Neural cell (in vitro differentiated cells): ENCODE results near the gene ADAMTS15.

Experiments used
- CTCF ChIP-seq: fragments of 450-650 bp; IDR thresholded peaks from 2 replicates; pipeline ENCODE4 v1.5.1; 2014; ENCODE audit warnings: antibody characterized with exemption, mild to moderate bottlenecking, moderate library complexity; ENCODE audit not compliant: poor library complexity, severe bottlenecking
- EP300 ChIP-seq: fragments of 450-650 bp; conservative IDR thresholded peaks from 2 replicates; pipeline ENCODE4 v1.6.1; 2014; ENCODE audit warnings: antibody characterized with exemption, mild to moderate bottlenecking, moderate library complexity; ENCODE audit not compliant: poor library complexity, severe bottlenecking
- EZH2 ChIP-seq: fragments of 200-600, 300-800 bp; shearing (Covaris generic), sonication (generic); IDR thresholded peaks from 2 replicates; pipeline ENCODE4 v1.6.1; 2014; ENCODE audit warnings: antibody characterized with exemption, low read length, borderline replicate concordance, mild to moderate bottlenecking; ENCODE audit not compliant: insufficient read depth, poor library complexity, severe bottlenecking
- MXI1 ChIP-seq: fragments of 450-650 bp; conservative IDR thresholded peaks from 2 replicates; pipeline ENCODE4 v1.6.1; 2014; ENCODE audit warnings: antibody characterized with exemption, mild to moderate bottlenecking; ENCODE audit not compliant: poor library complexity, severe bottlenecking
- POLR2AphosphoS5 ChIP-seq: IDR thresholded peaks from 2 replicates; pipeline ENCODE4 v1.6.1; 2012
- RAD21 ChIP-seq: fragments of 450-650 bp; conservative IDR thresholded peaks from 2 replicates; pipeline ENCODE4 v1.6.1; 2014; ENCODE audit warnings: antibody characterized with exemption, mild to moderate bottlenecking, moderate library complexity
- SMC3 ChIP-seq: fragments of 450-650 bp; conservative IDR thresholded peaks from 2 replicates; pipeline ENCODE4 v1.6.1; 2014; ENCODE audit warnings: antibody characterized with exemption, mild to moderate bottlenecking, moderate library complexity; ENCODE audit not compliant: poor library complexity
- TAF1 ChIP-seq: IDR thresholded peaks from 2 replicates; pipeline ENCODE4 v1.6.1; 2012; ENCODE audit warnings: low read depth
- TF ChIP-seq, protein P1 (sequence below): IDR thresholded peaks from 2 replicates; pipeline ENCODE4 v1.6.1; 2012; ENCODE audit warnings: borderline replicate concordance

- TF ChIP-seq POLR2AphosphoS5 (peak; percentile 44), CTCF (no peak), TAF1 (no peak), EZH2 (no peak), EP300 (no peak), SMC3 (no peak), MXI1 (peak; percentile 75), RAD21 (no peak)
- TF ChIP-seq, protein P1, sequence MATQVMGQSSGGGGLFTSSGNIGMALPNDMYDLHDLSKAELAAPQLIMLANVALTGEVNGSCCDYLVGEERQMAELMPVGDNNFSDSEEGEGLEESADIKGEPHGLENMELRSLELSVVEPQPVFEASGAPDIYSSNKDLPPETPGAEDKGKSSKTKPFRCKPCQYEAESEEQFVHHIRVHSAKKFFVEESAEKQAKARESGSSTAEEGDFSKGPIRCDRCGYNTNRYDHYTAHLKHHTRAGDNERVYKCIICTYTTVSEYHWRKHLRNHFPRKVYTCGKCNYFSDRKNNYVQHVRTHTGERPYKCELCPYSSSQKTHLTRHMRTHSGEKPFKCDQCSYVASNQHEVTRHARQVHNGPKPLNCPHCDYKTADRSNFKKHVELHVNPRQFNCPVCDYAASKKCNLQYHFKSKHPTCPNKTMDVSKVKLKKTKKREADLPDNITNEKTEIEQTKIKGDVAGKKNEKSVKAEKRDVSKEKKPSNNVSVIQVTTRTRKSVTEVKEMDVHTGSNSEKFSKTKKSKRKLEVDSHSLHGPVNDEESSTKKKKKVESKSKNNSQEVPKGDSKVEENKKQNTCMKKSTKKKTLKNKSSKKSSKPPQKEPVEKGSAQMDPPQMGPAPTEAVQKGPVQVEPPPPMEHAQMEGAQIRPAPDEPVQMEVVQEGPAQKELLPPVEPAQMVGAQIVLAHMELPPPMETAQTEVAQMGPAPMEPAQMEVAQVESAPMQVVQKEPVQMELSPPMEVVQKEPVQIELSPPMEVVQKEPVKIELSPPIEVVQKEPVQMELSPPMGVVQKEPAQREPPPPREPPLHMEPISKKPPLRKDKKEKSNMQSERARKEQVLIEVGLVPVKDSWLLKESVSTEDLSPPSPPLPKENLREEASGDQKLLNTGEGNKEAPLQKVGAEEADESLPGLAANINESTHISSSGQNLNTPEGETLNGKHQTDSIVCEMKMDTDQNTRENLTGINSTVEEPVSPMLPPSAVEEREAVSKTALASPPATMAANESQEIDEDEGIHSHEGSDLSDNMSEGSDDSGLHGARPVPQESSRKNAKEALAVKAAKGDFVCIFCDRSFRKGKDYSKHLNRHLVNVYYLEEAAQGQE: no peak
These were observed at the start of gene ADAMTS15 for GRCh38 chr11:130448416-130449309.
